HuH-7 (cell line): ENCODE results near the gene ENO1.
"Not testable (repeated sequence)": the region's sequence is repeated elsewhere in the genome, so short reads cannot be mapped to it uniquely, and the experiment has no call there.

ENCODE experiments used
- DNase-seq: peaks from one replicate; pipeline ENCODE4 v3.0.0; 2011; ENCODE audit warnings: low spot score

The ENO1 gene

DNA sequence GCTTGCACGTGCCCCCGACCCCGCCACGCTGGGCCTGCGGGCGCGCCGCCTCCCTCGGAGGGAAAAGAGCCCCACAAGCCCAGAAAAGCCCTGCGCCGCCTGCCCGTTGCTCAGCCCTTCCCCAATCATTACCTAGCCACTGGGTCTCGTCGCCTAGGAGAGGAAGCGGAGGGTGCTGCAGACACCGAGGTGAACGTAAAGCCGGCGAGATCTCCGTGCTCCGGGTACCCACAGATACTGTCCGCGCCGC is at the start of gene ENO1:
ENO1 (minus strand) TSS at position 239 of the 250 bp plus-strand sequence. CDS start 3,778 bp downstream, outside the sequence.
- DNase-seq = no peak

DNA sequence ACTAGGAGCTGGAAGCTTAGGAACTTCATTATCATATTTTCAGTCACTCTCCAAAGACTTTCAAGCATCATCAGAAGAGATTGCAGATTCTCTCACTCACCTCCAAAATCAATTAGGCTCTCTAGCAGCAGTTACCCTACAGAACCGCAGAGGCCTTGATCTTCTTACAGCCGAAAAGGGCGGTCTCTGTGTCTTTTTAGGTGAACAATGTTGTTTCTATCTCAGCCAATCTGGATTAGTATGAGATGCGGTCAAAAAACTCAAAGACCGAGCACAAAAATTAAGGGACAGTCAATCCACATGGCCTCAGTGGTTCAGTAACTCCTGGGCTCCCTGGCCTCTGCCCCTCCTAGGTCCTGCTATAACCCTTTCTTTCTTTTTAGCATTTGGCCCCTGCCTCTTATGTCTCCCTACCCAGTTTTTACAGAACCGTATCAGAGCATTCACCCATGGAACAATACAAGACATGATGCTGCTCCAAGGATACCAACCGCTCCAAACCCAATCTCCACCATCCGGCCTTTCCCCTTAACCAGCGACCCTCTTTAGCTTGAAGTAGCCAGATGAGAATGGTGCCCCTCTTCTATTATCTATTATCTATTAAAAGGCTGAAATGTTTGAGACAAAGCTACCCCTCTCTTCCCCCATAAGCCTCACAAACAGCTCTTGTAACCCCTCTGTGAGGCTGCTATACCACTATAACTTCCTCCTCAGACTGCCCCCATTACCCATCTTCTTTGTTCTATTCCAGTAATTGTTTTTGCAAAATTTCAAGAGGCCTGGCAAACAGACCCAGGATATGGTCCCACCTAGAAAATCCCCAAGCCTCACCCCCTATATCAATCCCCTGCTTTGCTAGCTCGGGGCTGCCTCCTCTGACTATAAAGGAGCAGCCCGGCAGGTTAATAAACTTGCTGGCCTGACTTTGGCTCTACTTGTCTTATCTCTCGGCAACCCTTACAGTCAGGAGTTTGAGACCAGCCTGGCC is 48.5 kb upstream of the ENO1 start:
- no peak for DNase-seq

DNA sequence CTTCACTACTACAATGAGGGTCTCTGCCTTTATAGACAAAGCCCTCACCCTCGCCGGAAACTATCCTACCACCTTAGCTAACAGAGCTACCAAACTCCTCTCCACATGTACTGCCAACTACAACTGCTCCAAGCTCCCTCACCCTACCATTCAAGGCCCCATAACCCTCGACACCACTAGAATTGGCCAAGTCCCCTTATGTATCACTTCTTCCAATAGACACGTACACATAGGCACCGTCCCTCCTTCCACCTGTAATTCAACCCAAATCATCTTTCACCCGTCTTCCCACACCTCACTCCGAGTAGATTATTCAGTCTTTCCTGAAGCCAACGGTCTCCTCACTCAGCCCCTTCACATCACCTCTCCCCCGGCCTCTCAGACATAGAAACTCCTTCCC is 47.5 kb upstream of the ENO1 start:
- DNase-seq = no peak

DNA sequence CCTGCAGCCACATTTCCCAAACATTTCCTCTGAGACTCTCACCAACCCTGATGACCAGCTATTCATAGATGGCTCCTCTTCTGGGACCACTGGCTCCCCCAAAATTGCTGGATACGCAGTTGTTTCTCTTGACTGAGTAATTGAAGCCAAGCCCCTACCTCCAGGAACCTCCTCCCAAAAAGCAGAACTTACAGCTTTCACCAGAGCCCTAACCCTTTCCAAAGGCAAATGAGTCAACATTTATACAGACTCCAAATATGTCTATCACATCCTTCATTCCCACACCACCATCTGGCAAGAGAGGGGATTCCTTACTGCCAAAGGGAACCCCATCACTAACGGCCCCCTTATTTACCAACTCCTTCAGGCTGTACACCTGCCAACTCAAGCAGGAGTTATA is 46.9 kb upstream of the ENO1 start:
- no peak for DNase-seq

DNA sequence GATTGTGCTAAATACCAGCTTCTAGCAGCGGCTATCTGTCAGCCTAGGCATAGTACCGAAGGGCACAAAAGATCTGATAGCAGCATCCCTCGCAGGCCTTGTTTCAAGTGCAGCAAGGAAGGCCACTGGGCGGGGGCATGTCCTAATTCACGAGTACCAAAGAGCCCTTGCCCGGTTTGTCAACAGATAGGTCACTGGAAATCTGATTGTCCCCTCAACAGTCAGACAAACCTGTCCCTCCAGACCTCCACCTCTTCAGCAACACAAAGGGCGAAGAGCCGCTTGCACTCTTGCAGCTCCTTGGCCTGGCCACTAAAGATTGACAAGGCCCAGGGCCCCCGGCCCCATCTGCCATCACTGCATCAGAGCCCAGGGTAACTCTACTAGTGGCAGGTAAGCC is 44.5 kb upstream of the ENO1 start:
- no peak for DNase-seq

DNA sequence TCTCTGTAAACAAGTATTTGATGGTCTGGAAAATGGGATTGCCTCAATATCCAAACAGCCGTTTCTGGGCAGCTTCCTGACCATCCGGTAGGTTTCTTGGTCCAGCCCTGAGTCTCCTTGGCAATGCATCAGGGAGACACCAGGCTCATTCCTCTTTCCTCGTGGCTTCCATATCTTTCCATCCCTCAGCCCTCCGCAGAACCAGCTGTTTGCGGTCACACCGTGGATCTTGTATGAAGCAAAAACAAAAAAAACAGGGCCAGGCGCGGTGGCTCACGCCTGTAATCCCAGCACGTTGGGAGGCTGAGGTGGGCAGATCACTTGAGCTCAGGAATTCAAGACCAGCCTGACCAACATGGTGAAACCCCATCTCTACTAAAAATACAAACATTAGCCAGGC is 39.0 kb upstream of the ENO1 start:
- DNase-seq = not testable (repeated sequence)

DNA sequence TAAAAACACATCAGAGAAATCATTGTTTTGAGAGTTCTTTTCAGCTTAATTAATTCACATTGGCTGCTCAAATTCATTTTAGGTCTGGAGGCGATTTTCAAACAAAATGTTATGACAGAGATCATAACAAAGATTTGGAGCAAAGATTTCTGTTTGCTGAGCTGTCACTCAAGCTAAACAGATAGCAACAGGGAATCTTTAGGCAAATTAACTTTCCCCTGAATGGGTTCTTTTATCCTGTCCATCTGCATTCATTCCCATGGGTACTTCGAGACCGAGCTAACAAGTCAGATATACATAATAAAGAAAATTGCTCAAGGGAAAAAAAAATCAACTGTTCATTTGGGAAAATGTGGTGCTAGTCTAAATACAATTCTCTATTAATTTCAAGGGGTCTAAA is 37.0 kb upstream of the ENO1 start:
- no peak for DNase-seq

DNA sequence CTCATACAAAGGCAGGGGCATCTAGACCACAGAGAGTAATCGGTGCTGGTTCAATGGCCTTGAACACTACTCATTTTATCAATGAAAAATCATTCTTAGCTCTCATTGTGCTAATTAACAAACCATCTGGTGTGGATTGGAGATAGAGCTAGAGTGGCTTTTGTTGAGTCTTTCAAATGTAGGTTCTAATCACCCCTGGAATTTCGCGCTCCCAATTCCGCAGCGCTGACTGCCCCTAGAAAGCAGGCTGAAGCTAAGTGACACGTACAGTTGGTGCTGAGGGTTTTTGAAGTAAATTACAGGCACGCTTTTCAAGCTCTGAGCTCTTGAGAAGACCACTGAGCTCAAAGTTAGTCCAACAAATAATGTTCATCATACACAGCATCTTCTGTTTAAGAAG is 36.0 kb upstream of the ENO1 start:
- no peak for DNase-seq

DNA sequence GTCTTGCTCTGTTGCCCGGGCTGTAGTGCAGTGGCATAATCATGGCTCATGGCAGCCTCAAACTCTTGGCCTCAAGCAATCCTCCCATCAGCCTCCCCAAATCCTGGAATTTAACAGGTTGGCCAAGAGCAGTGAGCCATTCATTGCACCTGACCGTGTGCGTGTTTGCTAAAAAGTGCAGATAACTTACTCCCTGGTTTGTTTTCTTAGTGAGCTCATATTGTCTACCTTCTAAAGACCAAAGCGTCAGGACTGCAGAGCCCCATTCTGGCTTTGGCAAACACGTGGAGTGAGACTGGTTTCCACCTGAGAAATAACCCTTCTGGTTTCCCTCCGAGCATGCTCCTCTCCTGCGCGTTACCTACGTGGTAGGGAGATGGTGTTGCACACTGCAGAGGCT is 35.0 kb upstream of the ENO1 start:
- no peak for DNase-seq

DNA sequence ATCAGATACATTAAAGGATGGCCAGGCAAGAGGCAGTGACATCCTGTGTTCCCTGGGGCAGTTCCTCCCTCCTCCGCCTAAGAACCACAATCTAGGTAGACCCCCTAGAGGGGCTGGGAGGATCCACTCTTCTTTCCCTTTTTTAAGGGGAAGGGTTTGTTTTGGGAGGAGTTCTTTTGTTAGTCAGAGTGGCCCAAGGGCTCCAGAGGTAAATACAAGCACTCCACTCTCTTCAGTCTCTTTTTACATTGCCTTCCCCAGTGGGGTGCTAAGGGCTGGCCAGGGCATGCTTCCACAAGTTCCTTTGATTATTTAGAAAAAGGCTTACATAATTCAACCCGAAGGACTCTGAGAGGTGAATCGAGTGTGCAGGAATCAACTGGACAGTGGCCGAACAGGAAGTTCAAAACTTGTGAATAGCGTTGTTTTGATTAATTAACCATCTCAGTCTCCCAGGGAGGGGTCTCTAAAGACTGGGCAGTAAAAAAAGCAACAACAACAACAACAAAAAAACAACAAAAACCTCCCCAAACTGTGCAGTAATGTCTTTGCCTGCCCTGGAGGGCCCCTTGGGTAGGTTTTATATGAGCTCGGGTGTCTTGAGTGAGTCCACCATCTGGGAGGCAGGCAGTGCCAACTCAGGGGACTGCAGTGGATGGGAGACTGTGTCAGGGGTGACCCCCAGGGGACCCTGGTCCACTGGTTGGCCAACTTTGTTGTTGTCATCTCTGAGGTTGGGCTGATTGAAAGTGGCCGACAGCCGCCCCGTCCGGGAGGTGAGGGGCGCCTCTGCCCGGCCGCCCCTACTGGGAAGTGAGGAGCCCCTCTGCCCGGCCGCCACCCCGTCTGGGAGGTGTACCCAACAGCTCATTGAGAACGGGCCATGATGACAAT is 33.2 kb upstream of the ENO1 start:
- no peak for DNase-seq

DNA sequence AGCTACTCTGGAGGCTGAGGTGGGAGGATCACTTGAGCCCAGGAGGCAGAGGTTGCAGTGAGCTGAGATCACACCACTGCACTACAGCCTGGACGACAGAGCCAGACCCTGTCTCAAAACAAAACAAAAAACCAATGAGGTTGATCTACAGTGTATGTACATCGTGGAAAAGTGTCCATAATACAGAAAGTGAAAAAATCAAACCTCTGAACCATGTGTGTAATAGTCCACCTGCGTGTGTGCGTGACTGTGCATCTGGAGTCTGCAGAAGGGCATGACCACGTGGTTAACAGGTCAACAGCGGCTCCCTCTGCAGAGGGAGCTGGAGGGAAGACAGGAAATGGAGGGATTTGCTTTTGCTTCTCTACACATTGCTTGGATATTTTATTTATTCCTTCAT is 32.4 kb upstream of the ENO1 start:
- DNase-seq = no peak

DNA sequence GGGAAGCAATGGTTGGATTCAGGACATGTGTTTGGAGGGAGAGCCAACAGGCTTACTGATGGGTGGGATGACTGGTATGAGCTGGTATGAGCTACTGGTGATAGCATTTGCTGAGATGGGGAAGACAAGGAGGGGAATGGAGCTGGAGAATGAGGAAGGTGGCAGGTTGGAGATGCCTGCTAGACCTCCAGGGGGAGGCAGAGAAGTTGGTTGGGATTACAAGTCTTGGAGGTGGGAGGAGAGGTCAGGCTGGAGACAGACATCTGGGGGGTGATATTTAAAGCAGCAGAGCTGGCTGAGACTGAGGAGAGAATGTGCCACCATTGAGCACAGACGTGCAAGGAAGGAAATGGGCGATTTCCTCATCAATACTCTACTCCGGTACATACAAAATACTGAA is 31.8 kb upstream of the ENO1 start:
- DNase-seq = no peak

DNA sequence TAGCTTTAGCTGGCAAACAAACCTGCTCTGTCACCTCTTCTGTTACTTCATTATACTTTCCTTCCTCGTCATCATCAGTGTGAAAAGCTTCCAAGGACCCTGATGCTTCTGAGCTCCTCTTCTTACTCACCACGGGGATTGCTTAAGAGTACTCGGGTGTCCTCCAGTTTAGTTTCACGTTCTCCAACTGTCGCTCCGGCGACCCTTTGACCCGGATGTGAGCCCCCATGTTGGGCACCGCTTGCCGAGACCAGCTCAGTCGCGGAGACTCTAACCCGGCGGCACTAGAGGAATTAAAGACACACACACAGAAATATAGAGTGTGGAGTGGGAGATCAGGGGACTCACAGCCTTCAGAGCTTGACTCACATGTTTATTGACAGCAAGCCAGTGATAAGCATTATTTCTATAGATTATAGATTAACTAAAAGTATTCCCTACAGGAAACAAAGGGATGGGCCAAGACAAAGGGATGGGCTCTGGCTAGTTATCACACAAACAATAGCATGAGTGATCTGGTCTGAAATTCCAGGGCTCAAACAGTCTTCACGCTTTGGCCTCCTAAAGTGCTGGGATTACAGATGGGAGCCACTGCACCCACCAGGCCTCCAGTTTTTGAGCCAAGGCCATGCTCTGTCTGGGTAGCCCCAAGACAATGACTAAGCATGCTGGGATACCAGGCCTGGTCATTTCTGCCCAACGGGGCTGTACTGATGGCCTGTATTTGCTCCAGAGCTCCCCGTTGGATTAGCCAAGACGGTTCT is 30.1 kb upstream of the ENO1 start:
- no peak for DNase-seq

DNA sequence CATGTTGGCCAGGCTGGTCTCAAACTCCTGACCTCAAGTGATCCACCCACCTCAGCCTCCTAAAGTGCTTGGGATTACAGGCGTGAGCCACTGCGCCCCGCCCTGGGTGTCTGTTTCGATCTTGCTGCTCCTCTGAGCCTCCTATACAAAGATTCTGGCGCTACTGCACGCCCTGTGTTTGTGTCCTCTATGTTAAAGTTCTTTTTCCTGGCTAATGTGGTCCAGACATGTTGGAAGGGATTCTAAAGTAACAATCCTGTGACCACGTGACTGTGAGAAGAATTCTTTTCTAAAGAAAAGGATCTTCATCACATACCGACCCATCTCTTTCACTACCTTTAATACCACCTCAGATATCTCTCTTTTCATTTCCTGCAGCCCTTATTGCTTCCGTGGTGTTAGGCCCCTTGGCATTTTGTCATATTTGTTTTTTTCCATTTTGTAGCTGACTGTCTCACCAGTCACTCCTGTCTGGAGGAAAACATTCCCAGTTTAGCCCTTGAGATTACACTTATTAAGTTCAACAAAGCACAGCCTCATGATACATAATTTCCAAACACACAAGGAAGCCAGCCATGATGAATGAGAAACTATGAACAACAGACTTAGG is 27.2 kb upstream of the ENO1 start:
- no peak for DNase-seq

DNA sequence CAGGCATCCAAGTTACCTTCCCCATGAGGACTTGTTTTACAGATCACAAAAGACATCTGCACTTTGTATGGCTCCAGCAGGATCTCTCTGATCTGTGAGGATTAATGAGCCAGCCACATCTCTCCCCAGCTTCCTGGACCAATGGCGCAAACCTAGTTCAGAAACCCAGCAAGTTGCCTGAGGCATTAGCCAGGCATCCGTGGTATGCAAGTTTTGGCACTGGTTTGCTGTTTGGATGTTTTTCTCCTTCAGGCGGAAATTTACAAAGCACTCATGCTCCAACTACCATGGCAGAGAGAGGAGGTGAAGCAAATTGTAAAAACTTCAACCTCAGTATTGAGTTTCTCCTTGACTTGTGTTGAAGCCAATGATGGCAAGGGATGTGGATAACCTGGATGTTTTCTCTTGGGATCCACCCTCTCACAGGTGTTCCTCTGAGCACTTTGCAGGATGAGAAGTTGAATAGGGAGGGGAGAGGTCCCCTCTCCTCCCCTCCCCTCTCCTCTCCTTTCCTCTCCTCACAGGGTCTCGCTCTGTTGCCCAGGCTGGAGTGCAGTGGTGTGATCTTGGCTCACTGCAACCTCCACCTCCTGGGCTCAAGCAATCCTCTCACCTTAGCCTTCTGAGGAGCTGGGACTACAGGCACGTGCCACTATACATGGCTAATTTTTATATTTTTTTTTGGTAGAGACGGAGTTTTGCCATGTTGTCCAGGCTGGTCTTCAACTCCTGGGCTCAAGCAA is 25.6 kb upstream of the ENO1 start:
- DNase-seq = no peak

DNA sequence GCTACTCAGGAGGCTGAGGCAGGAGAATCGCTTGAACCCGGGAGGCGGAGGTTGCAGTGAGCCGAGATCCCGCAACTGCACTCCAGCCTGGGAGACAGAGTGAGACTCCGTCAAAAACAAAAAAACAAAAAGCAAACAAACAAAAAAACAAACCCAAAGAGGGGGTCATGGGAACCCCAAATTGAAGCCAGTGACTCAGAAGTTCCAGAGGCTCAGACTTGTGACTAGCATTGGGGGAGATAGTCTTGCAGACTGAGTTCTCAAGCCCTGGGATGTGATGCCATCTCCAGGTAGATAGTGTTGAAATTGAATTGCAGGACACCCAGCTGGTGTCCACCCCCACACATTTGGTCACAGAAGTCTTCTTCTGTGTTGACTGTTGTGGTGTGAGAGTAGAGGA is 24.9 kb upstream of the ENO1 start:
- DNase-seq = no peak

DNA sequence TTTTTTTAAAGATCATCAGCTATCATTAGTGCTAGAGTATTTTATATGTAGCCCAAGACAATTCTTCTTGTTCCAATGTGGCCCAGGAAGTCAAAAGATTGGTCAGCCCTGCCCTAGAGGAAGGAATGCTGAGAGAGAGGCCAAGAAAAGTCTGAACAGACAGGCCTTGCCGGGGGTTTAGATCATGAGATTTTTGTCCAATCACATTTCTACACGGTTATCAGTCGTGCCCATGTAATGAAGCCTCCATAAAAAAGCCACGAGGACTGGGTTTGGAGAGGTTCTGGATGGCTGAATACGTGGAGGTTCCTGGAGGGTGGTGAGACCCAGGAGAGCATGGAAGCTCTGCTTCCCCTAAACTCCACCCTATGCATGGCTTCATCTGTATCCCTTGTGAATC is 24.3 kb upstream of the ENO1 start:
- DNase-seq = no peak

DNA sequence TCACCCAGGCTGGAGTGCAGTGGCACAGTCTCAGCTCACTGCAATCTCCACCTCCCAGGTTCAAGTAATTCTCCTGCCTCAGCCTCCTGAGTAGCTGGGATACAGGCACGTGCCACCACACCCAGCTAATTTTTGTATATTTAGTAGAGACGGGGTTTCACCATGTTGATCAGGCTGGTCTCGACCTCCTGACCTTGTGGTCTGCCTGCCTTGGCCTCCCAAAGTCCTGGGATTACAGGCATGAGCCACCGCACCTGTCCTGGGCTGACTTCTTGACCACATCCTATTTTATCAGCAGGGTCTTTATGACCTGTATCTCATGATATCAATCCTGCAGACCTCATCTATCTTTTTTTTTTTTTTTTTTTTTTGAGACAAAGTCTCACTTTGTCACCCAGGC is 22.2 kb upstream of the ENO1 start:
- not testable (repeated sequence) for DNase-seq

DNA sequence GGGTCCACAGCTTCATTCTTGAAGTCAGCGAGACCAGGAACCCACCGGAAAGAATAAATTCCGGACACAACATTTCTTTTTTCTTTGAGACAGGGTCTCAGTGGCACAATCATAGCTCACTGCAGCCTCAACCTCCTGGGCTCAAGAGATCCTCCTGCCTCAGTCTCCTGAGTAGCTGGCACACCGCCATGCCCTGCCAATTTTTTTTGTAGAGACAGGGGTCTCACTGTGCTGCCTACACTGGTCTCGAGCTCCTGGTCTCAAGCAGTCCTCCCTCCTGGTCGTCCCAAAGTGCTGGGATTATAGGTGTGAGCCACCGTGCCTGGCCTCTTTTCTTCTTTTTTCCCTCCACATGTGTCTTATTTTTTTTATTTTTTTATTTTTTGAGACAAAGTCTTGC is 20.6 kb upstream of the ENO1 start:
- no peak for DNase-seq

DNA sequence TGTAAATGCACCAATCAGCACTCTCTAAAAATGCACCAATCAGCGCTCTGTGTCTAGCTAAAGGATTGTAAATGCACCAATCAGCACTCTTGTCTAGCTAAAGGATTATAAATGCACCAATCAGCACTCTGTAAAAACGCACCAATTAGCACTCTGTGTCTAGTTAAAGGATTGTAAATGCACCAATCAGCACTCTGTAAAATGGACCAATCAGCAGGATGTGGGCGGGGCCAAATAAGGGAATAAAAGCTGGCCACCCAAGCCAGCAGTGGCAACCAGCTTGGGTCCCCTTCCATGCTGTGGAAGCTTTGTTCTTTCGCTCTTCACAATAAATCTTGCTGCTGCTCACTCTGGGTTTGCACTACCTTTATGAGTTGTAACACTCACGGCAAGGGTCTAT is 19.9 kb upstream of the ENO1 start:
- not testable (repeated sequence) for DNase-seq

DNA sequence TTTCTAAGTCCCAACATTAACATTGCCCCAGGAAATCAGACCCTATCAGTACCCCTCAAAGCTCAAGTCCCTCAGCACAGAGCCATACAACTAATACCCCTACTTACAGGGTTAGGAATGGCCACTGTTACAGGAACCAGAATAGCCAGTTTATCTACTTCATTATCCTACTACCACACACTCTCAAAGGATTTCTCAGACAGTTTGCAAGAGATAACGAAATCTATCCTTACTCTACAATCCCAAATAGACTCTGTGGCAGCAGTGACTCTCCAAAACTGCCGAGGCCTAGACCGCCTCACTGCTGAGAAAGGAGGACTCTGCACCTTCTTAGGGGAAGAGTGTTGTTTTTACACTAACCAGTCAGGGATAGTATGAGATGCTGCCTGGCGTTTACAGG is 19.0 kb upstream of the ENO1 start:
- not testable (repeated sequence) for DNase-seq
